ENCODE measurements around the gene TEAD3.

GRCh38 chr6:35457907-35458306 lies 39.0 kb downstream of the TEAD3 start:
- no peak for TF ChIP-seq CTCF (IDR thresholded peaks at IDR 0.05)
- TF ChIP-seq POLR2AphosphoS5 (IDR thresholded peaks at IDR 0.05) = no peak
- TF ChIP-seq POLR2A (IDR thresholded peaks at IDR 0.05) = no peak

Data from sigmoid colon (tissue), 4 donors.